Colonic mucosa (tissue), 4 donors: ENCODE results near the gene GAPT. TPM values are rescaled to one million over a fixed set of nuclear protein-coding genes. Genes with fewer than 3 reads are reported as not detected.

ENCODE experiments used
- DNase-seq: peaks from one replicate; pipeline ENCODE4 v3.0.0-alpha.2; 2020
- H3K27ac ChIP-seq: fragments of 200-600 bp; one replicate; pipeline ENCODE4 v1.8.0; 2021
- H3K27me3 ChIP-seq: fragments of 200-600 bp; one replicate; pipeline ENCODE4 v1.8.0; 2021
- H3K36me3 ChIP-seq: fragments of 200-600 bp; one replicate; pipeline ENCODE4 v1.8.0; 2021
- H3K4me1 ChIP-seq: fragments of 200-600 bp; one replicate; pipeline ENCODE4 v1.8.0; 2021; ENCODE audit warnings: mild to moderate bottlenecking
- H3K4me3 ChIP-seq: fragments of 200-600 bp; one replicate; pipeline ENCODE4 v1.8.0; 2021
- H3K9ac ChIP-seq, 2 donors: one replicate each; pipeline ENCODE4 v1.7.0; 2013; ENCODE audit warnings: control low read depth in 2 of 2, low read depth in 2 of 2, low read length in 2 of 2
- H3K9me3 ChIP-seq: fragments of 200-600 bp; one replicate; pipeline ENCODE4 v1.8.0; 2021
- intact Hi-C: fragments of 100-400 bp; cut with DNase I; formaldehyde crosslinking; loops from one replicate; pipeline ENCODE4 v1.14.1; 2022
- total RNA-seq, 2 donors: library from RNA; stranded (reverse); fragmentation: NEBNext Ultra II Directional in 1 of 2; extraction: Animal tissue kit (Norgen Biotek cat#: 25700) in 1 of 2; gene quantifications; one replicate each; pipeline ENCODE4 v1.2.1, GENCODE V29; 2021
- TF ChIP-seq, protein P1 (sequence below): fragments of 200-600 bp; IDR thresholded peaks from one replicate; pipeline ENCODE4 v1.8.0; 2022; ENCODE audit warnings: antibody characterized with exemption, mild to moderate bottlenecking
- donor health status: healthy.
- donor health status: DM: no; HTN: no; CAD: no.
- donor health status: DM: no; HTN: no; CAD: no.

Gene GAPT
- 1 to 10 TPM in 1 of 2 donors, under 1 TPM in 1; 0.69 to 1.3 TPM for total RNA-seq

DNA sequence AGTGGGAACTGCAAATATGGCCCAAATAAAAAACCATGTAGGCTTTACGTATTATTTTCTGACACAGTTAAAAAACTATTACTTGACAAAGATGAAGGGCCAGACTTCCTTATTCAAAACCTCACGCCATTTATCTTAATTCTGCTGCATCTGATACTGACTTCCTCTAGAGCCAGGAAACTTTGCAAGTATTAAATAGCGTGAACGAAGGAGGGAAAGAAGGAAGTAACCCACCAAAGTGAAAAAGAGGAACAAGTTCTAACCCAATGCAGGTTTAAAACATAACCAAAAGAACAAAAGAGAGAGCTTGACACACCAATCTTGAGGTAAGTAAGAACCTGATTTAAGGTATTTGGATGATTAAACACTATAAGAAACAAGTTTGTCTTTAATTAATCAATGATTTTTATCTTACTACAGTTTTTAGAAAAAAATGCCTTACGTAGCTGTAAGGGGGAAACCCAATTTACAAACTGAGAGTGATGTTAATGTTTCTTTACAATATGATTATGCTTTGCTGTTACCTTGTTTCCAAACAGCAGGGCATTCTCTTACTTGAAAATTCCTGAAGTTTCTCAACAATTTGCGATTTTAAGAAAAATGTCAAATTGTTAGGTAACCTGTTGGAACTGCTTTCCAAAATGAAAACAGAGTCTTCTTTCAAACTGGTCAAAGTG, at the start of gene GAPT:
Gene GAPT, plus strand, starts transcription at position 220 of the 677 bp plus-strand sequence. CDS start 3,102 bp downstream, outside the sequence.
- TF ChIP-seq, protein P1, sequence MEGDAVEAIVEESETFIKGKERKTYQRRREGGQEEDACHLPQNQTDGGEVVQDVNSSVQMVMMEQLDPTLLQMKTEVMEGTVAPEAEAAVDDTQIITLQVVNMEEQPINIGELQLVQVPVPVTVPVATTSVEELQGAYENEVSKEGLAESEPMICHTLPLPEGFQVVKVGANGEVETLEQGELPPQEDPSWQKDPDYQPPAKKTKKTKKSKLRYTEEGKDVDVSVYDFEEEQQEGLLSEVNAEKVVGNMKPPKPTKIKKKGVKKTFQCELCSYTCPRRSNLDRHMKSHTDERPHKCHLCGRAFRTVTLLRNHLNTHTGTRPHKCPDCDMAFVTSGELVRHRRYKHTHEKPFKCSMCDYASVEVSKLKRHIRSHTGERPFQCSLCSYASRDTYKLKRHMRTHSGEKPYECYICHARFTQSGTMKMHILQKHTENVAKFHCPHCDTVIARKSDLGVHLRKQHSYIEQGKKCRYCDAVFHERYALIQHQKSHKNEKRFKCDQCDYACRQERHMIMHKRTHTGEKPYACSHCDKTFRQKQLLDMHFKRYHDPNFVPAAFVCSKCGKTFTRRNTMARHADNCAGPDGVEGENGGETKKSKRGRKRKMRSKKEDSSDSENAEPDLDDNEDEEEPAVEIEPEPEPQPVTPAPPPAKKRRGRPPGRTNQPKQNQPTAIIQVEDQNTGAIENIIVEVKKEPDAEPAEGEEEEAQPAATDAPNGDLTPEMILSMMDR = no peak
- H3K9ac ChIP-seq = no peak within 1 kb of the TSS
- no peaks in the 10 kb centered on the region for H3K27me3 ChIP-seq
- no peak for DNase-seq
- no peaks in the 10 kb centered on the region for H3K36me3 ChIP-seq
- no peaks in the 10 kb centered on the region for H3K4me1 ChIP-seq
- H3K9me3 ChIP-seq = no peaks in the 10 kb centered on the region
- no peak within 1 kb of the TSS for H3K4me3 ChIP-seq
- no peak within 1 kb of the TSS for H3K27ac ChIP-seq
- intact Hi-C loops = no loop called here

DNA sequence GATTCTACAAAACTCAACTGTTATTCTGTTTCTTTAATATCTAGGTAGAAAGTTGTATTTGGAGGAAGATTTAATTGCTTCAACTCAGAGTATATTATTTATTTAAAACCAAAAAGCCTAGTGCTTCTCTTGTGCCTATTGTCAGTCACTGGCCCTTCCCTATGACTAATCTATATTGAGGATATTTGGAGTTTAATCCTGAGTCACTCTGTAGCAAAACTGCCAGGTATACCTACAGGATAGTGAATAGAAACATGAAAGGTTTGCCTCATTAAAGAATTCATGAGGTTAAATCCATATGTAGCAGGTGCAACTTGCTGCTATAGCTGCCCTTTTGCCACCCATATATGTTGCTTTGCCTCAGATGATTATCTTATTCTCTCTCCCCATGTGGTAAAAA, 46.4 kb upstream of the GAPT start:
- H3K27ac ChIP-seq = no peak overlapping the region
- H3K4me1 ChIP-seq = no peaks in the 10 kb centered on the region
- no peaks in the 10 kb centered on the region for H3K36me3 ChIP-seq
- no peak overlapping the region for H3K9ac ChIP-seq
- intact Hi-C loops = no loop called here
- H3K27me3 ChIP-seq = no peaks in the 10 kb centered on the region
- TF ChIP-seq, protein P1 = no peak
- DNase-seq = no peak
- no peak overlapping the region for H3K4me3 ChIP-seq
- H3K9me3 ChIP-seq = no peaks in the 10 kb centered on the region

DNA sequence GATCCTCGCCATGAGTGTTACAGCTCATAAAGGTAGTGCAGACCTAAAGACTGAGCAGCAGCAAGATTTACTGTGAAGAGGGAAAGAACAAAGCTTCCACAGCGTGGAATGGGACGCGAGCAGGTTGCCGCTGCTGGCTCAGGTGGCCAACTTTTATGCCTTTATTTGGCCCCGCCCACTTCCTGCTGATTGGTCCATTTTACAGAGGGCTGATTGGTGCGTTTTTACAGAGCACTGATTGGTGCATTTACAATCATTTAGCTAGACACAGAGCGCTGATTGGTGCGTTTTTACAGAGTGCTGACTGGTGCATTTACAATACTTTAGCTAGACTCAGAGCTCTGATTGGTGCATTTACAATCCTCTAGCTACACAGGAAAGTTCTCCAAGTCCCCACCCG, 45.2 kb upstream of the GAPT start:
- intact Hi-C loops = no loop called here
- no peak overlapping the region for H3K27ac ChIP-seq
- TF ChIP-seq, protein P1 = no peak

DNA sequence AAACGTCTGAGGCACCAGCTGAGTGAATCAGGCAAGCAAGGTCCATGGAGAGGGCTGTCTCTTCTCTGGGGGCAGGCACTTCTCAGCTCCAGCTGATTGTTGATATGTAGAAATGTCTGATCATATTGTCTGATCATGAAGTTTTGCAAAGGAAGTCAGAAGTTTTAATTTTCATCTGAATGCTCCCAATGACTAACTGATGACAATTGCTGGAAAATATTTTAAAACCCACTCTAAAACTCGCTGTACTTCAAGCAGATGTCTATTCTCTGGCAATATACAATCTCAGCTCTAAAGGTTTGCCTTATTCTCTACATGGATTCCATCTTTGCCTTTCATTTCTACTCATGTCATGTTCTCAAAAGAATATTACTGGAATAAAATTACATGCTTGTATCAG, 44.0 kb upstream of the GAPT start:
- Histone ChIP-seq H3K36me3 (no peaks in the 10 kb centered on the region), H3K27me3 (no peaks in the 10 kb centered on the region), H3K4me1 (no peaks in the 10 kb centered on the region), H3K9me3 (no peaks in the 10 kb centered on the region), H3K9ac (no peak overlapping the region), H3K27ac (no peak overlapping the region), H3K4me3 (no peak overlapping the region)
- intact Hi-C loops = no loop called here
- DNase-seq = no peak
- TF ChIP-seq, protein P1 = no peak

More for the DNA sequence above, 45.2 kb upstream of the GAPT start:
- Histone ChIP-seq H3K36me3 (no peaks in the 10 kb centered on the region), H3K4me3 (no peak overlapping the region), H3K9ac (no peak overlapping the region), H3K4me1 (no peaks in the 10 kb centered on the region), H3K9me3 (no peaks in the 10 kb centered on the region), H3K27me3 (no peaks in the 10 kb centered on the region)
- no peak for DNase-seq

DNA sequence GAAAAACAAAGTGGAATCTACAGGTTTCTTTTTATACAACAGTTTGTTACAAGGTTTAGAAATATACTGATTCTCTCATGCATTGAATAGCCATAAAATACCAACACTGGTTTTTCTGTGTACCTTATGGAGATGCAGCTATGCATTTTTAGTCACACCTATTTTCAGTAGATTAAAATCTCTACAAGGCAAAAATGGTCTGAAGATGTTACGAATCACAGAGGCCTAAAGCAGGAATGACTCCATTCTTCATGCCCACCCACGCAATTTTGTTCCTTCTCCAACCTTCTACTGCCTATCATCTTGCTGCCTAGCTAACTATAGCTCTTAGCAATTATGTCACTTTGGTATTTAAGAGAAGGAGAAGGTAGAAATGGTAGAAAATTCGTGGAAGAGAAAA, 41.2 kb upstream of the GAPT start:
- no peaks in the 10 kb centered on the region for H3K27me3 ChIP-seq
- DNase-seq = no peak
- H3K4me3 ChIP-seq = no peak overlapping the region
- no peak overlapping the region for H3K9ac ChIP-seq
- intact Hi-C loops = loop anchor here (10.0 kb wide), 1 partner anchor 375 kb away; no protein-coding TSS in a partner anchor
- TF ChIP-seq, protein P1 = no peak
- no peaks in the 10 kb centered on the region for H3K9me3 ChIP-seq
- no peak overlapping the region for H3K27ac ChIP-seq
- H3K36me3 ChIP-seq = no peaks in the 10 kb centered on the region
- no peaks in the 10 kb centered on the region for H3K4me1 ChIP-seq
